Liver (tissue), 3 donors: ENCODE results near the gene RYR2.

Source experiments
- CTCF ChIP-seq: fragments of 150-350 bp; IDR thresholded peaks from 2 replicates; pipeline ENCODE4 v1.5.1; 2017; ENCODE audit warnings: improper control_type of control experiment, low read depth, low read length; ENCODE audit not compliant: missing input control
- RXRA ChIP-seq, 2 donors: IDR thresholded peaks; 2 replicates each; pipeline ENCODE4 v1.6.1; 2017 to 2018; ENCODE audit warnings: antibody characterized with exemption in 2 of 2, mild to moderate bottlenecking in 1 of 2
- SP1 ChIP-seq: IDR thresholded peaks from 2 replicates; pipeline ENCODE4 v1.6.1; 2018; ENCODE audit warnings: antibody characterized with exemption, mild to moderate bottlenecking
- YY1 ChIP-seq: IDR thresholded peaks from 2 replicates; pipeline ENCODE4 v1.6.1; 2016; ENCODE audit warnings: antibody characterized with exemption, mild to moderate bottlenecking
- TF ChIP-seq, protein P1 (sequence below): IDR thresholded peaks from 2 replicates; pipeline ENCODE4 v1.6.1; 2016; ENCODE audit warnings: antibody characterized with exemption
- donor health status: healthy.
- donor health status: healthy.

DNA sequence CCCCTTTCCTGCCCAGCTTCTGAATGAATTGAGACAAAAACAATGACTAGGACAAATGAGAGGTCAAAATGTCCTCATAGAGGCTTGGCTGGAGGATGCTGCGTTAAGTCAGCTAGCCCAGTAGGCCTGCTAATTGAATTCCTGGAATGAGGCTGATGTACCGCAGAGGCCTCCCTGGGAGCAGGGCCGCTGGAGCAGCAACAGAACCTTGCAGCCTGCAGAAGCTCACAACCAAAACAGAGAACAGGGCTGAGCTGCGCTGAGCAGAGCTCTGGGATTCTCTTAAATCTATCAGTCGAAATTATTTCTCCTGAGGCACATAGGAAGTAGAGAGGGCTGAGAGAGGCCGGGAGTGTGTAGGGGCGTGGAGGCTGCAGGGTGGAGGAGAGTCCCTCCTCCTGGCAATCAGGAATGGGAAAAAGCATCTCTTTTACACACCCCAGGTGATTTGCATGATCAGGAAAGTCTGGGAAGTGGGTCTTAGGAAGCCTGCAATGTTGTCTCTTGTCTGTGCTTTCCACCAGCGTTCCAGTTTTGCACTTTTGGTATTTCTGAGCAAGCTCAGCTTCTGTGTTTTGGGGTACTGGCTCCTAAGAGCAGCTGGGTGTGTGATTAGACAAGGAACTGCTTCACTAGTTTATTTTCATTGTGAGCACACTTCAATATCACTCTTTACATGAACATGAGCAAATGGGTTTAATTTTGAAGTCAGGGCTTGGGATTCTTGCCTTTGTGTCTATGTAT is 66.5 kb downstream of the RYR2 start:
- TF ChIP-seq YY1, result no peak
- TF ChIP-seq, protein P1, sequence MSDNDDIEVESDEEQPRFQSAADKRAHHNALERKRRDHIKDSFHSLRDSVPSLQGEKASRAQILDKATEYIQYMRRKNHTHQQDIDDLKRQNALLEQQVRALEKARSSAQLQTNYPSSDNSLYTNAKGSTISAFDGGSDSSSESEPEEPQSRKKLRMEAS, result no peak
- TF ChIP-seq CTCF, result no peak
- TF ChIP-seq RXRA (IDR thresholded peaks at IDR 0.05), result no peak
- TF ChIP-seq SP1, result no peak
